ENCODE results near the gene PPCDC. TPM values are rescaled to one million over a fixed set of nuclear protein-coding genes. Genes with fewer than 3 reads are reported as not detected.

The PPCDC gene
- total and polyA plus RNA-seq, 2 donors: 12.8 to 13.6 TPM

DNA sequence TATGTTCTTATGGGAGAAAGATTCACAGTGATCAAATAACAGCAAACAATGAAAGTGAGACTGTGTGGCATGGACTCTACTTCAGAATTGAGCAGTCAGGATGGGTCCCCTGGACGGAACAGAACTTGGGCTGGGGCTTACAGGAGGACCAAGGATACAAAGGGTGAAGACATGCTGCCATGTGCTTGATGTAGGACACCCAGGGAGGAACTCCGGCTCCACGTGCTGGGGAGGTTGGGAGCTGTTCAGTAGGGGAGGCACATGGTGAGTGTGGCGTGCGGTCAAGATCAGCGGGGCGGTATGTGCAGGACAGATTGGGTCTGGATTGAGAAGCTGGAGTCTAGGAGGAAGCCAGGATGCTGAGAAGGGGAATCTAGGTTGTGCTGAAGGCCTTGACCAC, 32.6 kb downstream of the PPCDC start:
- 90% methylated on average over 7 of the region's 7 CpGs for WGBS
- Histone ChIP-seq H3K36me3 (ENCODE audit: insufficient read depth) (no peaks in the 10 kb centered on the region), H3K27ac (ENCODE audit: low read depth) (no peak overlapping the region), H3K4me1 (ENCODE audit: insufficient read depth) (no peaks in the 10 kb centered on the region), H3K4me3 (ENCODE audit: low read depth, low read length) (no peak overlapping the region)
- no peak for DNase-seq (ENCODE audit: extremely low spot score)

DNA sequence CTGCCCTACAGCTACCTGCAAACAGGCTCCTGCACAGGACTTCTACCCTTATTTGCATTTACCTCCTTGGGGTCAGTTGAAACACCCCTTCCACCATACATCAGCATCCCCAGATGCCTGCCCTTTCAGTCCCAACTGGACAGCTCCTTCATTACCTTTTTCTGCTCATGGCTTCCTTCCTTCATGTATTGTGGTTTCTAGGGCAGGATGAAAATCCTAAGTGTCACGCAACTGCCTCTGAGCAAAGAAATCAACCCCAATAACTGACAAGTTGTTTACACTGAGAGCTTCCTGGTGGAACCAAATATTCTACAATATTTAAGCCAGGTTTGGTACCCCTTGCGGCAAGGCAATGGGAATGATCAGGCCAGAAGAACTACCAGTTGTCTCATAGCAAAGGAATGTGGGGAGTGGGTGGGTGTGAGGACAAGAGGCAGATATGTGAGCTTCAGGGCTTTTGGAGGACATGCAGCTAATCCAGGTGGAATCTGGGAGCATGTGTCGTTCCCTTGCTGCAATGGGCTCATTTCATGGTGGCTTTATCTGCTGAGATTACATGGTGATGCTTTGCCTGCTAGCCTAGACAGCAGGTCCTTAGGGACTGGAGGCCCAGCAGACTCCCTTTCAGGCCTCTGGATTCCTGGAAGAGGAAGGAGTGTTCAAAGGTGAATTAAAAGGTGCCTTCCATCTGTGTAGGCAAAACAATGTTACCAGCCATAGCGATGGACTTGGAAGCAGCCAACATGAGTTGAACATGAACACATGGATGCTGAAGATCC, 34.9 kb downstream of the PPCDC start:
- 93% methylated on average over 4 of the region's 4 CpGs for WGBS
- no peak overlapping the region for H3K27ac ChIP-seq (ENCODE audit: low read depth)
- DNase-seq (ENCODE audit: extremely low spot score): no peak

DNA sequence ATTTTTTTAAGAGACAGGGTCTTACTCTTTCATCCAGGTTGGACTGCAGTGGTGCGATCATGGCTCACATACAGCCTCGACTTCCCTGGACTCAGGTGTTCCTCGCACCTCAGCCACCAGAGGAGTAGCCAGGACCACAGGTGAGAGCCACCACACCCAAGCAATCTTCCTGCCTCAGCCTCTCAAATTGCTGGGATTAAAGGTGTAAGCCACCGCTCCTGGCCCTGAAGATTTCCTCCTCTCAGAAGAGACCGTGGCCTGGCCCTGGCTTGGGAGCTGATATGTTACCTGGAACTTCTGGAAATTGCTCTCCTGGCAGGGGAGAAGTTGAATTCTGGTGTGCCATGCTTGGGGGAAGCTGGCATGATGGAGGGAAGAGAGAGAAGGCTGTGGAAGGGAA, 36.2 kb downstream of the PPCDC start:
- Histone ChIP-seq H3K36me3 (ENCODE audit: insufficient read depth) (no peaks in the 10 kb centered on the region), H3K4me1 (ENCODE audit: insufficient read depth) (no peaks in the 10 kb centered on the region), H3K27ac (ENCODE audit: low read depth) (no peak overlapping the region), H3K4me3 (ENCODE audit: low read depth, low read length) (no peak overlapping the region)
- DNase-seq (ENCODE audit: extremely low spot score): no peak
- 85% methylated on average over 5 of the region's 5 CpGs for WGBS

More for the DNA sequence above, 34.9 kb downstream of the PPCDC start:
- Histone ChIP-seq H3K4me3 (ENCODE audit: low read depth, low read length) (no peak overlapping the region), H3K36me3 (ENCODE audit: insufficient read depth) (no peaks in the 10 kb centered on the region), H3K4me1 (ENCODE audit: insufficient read depth) (no peaks in the 10 kb centered on the region)

DNA sequence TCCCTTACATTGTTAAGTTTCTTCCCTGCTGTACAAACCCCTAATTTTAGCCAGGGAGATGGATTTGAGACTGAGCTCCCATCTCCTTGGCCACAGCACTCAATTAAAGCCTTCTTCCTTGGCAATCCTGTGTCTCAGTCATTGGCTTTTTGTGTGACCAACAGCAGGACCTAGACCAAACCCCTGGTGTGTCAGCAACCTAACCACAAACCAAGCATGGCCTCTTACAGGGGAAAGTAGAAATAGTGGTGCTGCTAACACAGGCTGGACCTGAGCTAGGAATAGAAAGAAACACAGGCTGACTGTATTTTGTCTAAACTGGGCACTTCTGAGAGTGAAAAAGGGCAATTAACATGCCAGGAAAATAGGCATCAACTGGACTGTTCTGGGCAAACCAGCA, 37.9 kb downstream of the PPCDC start:
- DNase-seq (ENCODE audit: extremely low spot score): no peak
- H3K4me3 ChIP-seq (ENCODE audit: low read depth, low read length): no peak overlapping the region
- no peaks in the 10 kb centered on the region for H3K4me1 ChIP-seq (ENCODE audit: insufficient read depth)
- no peaks in the 10 kb centered on the region for H3K36me3 ChIP-seq (ENCODE audit: insufficient read depth)
- no peak overlapping the region for H3K27ac ChIP-seq (ENCODE audit: low read depth)

DNA sequence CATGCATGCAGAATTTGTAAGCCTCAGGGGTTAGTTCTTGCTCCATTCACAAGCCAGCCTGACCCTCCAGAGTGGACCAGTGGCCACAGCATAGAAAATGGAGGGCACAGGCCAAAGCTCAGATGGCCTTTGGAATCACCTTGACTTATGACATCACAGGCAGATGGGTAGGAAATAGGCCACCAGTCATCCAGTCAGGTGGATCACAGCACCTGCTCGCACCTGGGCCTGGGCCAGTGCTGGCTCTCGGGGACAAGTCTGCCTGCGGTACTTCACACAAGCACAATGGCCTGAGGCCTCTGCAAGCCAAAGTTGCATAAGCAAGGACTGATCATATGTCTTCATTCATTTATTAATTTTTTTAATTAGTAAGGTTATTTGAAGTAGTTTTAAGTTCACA, 39.3 kb downstream of the PPCDC start:
- Histone ChIP-seq H3K36me3 (ENCODE audit: insufficient read depth) (no peaks in the 10 kb centered on the region), H3K4me3 (ENCODE audit: low read depth, low read length) (no peak overlapping the region), H3K4me1 (ENCODE audit: insufficient read depth) (no peaks in the 10 kb centered on the region), H3K27ac (ENCODE audit: low read depth) (no peak overlapping the region)
- no peak for DNase-seq (ENCODE audit: extremely low spot score)
- 64% methylated on average over 3 of the region's 3 CpGs for WGBS

DNA sequence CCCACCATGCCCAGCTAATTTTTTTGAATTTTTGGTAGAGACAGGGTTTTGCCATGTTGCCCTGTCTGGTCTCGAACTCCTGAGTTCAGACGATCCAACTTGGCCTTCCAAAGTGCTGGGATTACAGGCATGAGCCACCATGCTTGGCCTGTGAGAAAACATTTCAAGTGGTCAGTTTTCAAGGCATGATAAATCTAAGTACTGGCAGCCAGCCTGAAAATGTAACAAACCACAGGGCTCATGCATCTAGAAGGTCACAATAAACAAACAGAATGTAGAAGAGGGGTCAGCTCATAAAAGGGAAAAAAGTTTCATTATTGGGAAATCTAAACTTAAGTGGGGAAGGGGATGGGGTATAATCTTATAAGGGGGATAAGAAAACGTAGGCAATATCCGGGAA, 39.9 kb downstream of the PPCDC start:
- Histone ChIP-seq H3K4me3 (ENCODE audit: low read depth, low read length) (no peak overlapping the region), H3K4me1 (ENCODE audit: insufficient read depth) (no peaks in the 10 kb centered on the region), H3K27ac (ENCODE audit: low read depth) (no peak overlapping the region), H3K36me3 (ENCODE audit: insufficient read depth) (no peaks in the 10 kb centered on the region)
- WGBS: 48% methylated on average over 4 of the region's 4 CpGs
- no peak for DNase-seq (ENCODE audit: extremely low spot score)

DNA sequence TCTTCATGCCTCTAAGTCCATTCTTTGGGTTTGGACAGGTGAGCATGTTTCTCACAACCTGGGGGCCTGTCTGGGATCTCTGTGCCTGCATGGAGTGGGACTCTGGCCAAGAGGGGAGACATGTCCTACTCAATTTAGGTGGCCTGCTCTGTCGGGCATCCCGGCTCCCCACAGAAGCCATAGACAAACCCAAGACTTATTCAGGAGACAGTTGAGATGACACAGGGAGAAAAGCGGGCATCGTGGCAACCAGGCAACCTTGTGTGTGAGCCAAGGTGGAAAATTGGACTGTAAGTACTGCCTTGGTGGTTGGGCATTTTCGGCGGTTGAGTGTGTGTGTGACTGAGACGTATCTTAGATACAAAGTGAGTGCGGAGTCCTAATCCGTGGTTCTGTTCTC, 40.5 kb downstream of the PPCDC start:
- H3K4me1 ChIP-seq (ENCODE audit: insufficient read depth): no peaks in the 10 kb centered on the region
- no peak for DNase-seq (ENCODE audit: extremely low spot score)
- no peak overlapping the region for H3K27ac ChIP-seq (ENCODE audit: low read depth)
- WGBS: 96% methylated on average over 9 of the region's 9 CpGs
- H3K36me3 ChIP-seq (ENCODE audit: insufficient read depth): no peaks in the 10 kb centered on the region
- H3K4me3 ChIP-seq (ENCODE audit: low read depth, low read length): no peak overlapping the region

DNA sequence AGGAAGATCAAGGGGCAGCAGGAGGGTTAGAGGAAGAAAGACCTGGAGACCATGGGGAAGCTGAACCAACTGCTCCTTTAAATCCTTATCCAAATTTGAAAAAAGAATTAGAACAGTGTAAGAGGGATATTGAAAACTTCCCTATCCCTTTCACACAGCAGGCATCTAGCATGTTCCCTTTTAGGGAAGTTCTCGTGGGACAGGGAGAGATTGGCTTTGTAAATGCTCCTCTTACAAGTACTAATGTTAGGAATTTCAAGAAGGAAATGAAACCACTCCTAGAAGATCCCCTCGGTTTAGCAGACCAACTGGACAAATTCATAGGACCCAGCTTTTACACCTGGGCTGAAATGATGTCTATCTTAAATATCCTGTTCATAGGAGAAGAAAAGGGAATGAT, 41.5 kb downstream of the PPCDC start:
- no peaks in the 10 kb centered on the region for H3K36me3 ChIP-seq (ENCODE audit: insufficient read depth)
- WGBS: 50% methylated on average over 2 of the region's 2 CpGs
- no peaks in the 10 kb centered on the region for H3K4me1 ChIP-seq (ENCODE audit: insufficient read depth)
- H3K27ac ChIP-seq (ENCODE audit: low read depth): no peak overlapping the region
- DNase-seq (ENCODE audit: extremely low spot score): no peak
- no peak overlapping the region for H3K4me3 ChIP-seq (ENCODE audit: low read depth, low read length)

DNA sequence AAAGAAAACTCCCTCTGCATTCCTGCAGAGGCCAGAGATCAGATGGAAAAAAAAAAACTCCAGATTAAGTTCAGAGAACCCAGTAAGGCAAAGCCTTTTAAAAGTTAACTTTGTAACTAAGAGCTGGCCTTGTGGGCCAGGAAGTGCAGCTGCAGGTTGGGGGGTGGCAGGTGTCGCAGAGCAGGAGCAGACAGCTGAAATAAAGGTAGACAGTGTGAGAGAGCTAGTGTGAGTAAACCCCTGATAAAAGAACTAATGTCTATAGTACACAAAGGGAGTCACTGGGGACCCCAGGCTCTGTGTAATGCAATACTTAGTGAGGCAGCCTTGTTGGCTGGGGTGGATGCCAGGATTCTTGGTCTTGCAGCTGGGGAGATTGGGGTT, 42.1 kb downstream of the PPCDC start:
- Histone ChIP-seq H3K36me3 (ENCODE audit: insufficient read depth) (no peaks in the 10 kb centered on the region), H3K4me3 (ENCODE audit: low read depth, low read length) (no peak overlapping the region), H3K4me1 (ENCODE audit: insufficient read depth) (no peaks in the 10 kb centered on the region), H3K27ac (ENCODE audit: low read depth) (no peak overlapping the region)
- 88% methylated on average over 1 of the region's 1 CpG for WGBS
- no peak for DNase-seq (ENCODE audit: extremely low spot score)

DNA sequence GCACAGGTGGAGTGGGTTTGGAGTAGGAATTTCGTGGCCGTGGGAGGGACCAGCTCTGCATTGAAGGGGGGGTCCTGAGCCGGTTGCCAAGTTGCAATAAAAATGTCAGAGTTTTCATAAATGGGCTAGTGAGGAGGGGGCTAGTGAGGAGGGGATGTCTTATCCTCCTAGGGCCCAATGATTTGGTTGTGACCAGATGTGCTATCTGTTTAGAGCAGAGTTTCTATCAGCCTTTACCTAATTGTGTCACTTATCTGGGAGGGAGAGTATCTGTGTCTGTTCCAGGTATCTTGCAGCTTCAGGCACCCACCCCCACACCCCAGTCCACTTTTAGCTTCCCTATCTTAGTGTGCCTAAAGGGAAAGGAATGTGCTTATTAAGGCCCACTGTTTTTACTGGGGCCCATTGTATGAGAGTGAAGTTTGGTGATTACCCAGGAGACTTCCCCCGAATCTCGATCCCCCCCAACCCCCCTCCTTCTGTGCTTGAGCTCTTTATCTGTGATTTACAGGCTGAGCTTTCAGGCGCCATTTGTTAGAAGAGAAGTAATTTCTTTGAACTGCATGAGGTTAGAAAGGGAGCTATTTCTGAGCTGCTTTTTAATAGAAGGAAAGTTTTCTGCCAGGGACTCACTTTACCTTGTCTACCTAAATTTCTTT, 42.6 kb downstream of the PPCDC start:
- 76% methylated on average over 6 of the region's 6 CpGs for WGBS
- H3K4me3 ChIP-seq (ENCODE audit: low read depth, low read length): no peak overlapping the region
- no peak overlapping the region for H3K27ac ChIP-seq (ENCODE audit: low read depth)
- DNase-seq (ENCODE audit: extremely low spot score): no peak
- H3K36me3 ChIP-seq (ENCODE audit: insufficient read depth): no peaks in the 10 kb centered on the region
- no peaks in the 10 kb centered on the region for H3K4me1 ChIP-seq (ENCODE audit: insufficient read depth)

DNA sequence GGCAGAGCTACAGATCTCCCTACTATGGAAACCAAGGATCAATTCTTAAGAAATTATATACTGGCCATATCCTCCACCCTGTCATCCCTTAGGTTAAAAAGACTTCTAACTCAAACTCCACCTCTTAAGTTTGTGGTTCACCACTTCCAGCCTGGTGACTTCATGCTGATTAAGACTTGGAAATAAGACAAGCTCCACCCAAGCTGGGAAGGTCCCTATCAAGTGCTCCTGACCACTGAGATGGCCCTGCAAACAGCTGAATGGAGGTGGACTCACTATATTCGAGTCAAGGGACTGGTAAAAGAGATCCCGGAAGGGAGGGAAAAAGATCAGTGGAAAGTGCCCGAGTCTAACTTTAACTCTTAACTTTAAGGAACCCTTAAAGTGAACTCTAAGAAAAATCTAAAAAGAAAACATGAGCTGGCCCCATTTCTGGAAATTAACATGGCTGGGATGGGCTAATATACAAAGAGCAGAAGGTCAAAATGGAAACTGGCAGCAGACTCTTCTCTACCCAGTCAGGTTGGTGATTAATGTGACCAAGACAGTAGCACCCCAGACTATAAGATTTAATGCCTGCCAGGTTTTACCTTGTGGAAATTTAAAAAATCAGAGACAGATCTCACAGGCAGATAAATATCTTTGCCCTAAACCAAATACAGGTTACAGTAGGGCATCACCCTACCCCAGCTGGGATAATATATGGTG, 43.9 kb downstream of the PPCDC start:
- no peaks in the 10 kb centered on the region for H3K4me1 ChIP-seq (ENCODE audit: insufficient read depth)
- H3K36me3 ChIP-seq (ENCODE audit: insufficient read depth): no peaks in the 10 kb centered on the region
- no peak overlapping the region for H3K27ac ChIP-seq (ENCODE audit: low read depth)
- 80% methylated on average over 3 of the region's 3 CpGs for WGBS
- no peak for DNase-seq (ENCODE audit: extremely low spot score)
- H3K4me3 ChIP-seq (ENCODE audit: low read depth, low read length): no peak overlapping the region

DNA sequence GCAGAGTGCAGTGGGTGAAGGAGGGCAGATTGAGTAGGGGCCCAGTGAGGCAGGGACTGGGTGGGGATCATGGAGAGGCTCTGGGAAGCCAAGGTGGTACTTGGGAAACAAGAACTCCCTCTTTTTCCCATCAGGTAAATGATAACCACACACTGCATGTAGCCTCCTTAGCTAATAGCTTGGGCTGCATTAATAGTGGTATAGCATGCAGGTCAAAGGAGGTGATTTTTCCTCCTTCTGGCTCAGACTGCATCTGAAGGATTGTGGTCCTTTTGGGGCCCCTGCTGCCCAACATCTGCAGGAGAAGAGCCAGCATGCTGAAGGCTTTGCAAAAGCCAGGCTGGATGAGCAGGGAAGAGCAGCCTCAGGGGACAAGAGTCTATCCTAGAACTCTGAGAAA, 45.4 kb downstream of the PPCDC start:
- Histone ChIP-seq H3K27ac (ENCODE audit: low read depth) (no peak overlapping the region), H3K36me3 (ENCODE audit: insufficient read depth) (no peaks in the 10 kb centered on the region), H3K4me3 (ENCODE audit: low read depth, low read length) (no peak overlapping the region), H3K4me1 (ENCODE audit: insufficient read depth) (no peaks in the 10 kb centered on the region)
- DNase-seq (ENCODE audit: extremely low spot score): no peak

DNA sequence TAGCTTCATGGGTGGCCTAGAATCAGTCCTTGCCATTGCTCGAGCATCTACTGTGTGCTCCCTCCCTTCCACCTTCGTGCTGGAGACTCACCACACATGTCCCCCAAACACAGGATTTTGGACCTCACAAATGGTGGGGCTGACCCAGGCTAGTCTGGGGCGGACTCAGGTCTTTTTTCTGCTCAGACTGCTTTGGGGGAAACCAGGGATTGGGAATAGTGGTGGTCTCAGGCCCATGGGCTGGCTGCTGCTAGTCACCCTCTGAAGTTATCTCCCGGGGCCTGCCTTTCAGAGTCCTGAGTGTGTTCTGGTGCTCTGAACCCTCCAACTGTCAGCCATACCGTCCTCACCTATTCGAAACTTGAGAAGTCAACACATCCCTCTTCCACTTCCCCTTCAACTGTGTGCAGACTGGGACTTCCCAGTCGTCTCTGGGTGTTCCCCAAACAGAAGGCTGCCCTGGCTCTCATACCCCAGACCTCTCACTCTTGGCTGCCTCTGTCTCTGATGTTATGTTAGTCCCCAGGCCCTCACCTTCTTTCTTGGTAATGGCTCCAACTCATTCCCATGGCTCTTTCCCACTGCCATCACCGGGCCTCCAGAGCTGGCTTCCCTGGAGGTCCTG, 46.0 kb downstream of the PPCDC start:
- 79% methylated on average over 8 of the region's 8 CpGs for WGBS
- Histone ChIP-seq H3K4me3 (ENCODE audit: low read depth, low read length) (no peak overlapping the region), H3K36me3 (ENCODE audit: insufficient read depth) (no peaks in the 10 kb centered on the region), H3K4me1 (ENCODE audit: insufficient read depth) (no peaks in the 10 kb centered on the region), H3K27ac (ENCODE audit: low read depth) (no peak overlapping the region)
- DNase-seq (ENCODE audit: extremely low spot score): no peak

DNA sequence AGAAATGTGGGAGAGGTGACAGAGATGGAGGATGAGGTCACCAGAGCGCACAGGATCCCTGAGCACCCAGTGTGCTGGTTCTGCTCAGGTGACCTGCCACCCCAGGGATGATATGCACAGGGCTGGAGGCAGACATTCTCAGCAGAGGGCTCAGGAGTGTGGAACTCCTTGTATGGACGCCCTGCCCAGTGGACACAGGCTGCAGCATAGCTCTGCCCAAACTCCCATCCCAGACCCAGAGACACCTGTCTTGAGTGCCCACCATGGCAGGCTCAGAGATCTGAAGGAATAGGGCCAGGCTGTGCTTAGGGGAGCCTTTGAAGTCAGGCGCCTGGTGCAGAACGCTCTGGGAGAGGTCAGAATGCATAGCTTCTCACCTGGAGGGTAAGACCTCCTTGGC, 47.3 kb downstream of the PPCDC start:
- Histone ChIP-seq H3K4me1 (ENCODE audit: insufficient read depth) (no peaks in the 10 kb centered on the region), H3K27ac (ENCODE audit: low read depth) (no peak overlapping the region), H3K36me3 (ENCODE audit: insufficient read depth) (no peaks in the 10 kb centered on the region), H3K4me3 (ENCODE audit: low read depth, low read length) (no peak overlapping the region)
- WGBS: 93% methylated on average over 4 of the region's 4 CpGs
- DNase-seq (ENCODE audit: extremely low spot score): no peak

All from urinary bladder (tissue), 4 donors.